ENCODE results near the gene MCOLN3.
"Not testable (repeated sequence)": the region's sequence is repeated elsewhere in the genome, so short reads cannot be mapped to it uniquely, and the experiment has no call there.

The MCOLN3 gene

GRCh38 chr1:84991097-84991920 is 57.0 kb downstream of the MCOLN3 start:
- DNase-seq (ENCODE audit: low spot score): no peak

GRCh38 chr1:84988588-84988987 is 59.7 kb downstream of the MCOLN3 start:
- DNase-seq (ENCODE audit: low spot score): no peak

GRCh38 chr1:84986561-84986960 is 61.7 kb downstream of the MCOLN3 start:
- DNase-seq (ENCODE audit: low spot score): not testable (repeated sequence)

GRCh38 chr1:84985365-84985764 is 62.9 kb downstream of the MCOLN3 start:
- DNase-seq (ENCODE audit: low spot score): no peak

- DNase-seq (ENCODE audit: low spot score): no peak
Measured at GRCh38 chr1:84982395-84982794, 65.9 kb downstream of the MCOLN3 start.

- DNase-seq (ENCODE audit: low spot score): no peak
Measured at GRCh38 chr1:84975035-84975434, 73.3 kb downstream of the MCOLN3 start.

GRCh38 chr1:84973498-84974334 is 74.6 kb downstream of the MCOLN3 start:
- DNase-seq (ENCODE audit: low spot score): no peak

- no peak for DNase-seq (ENCODE audit: low spot score)
Measured at GRCh38 chr1:84972377-84972987, 75.8 kb downstream of the MCOLN3 start.

GRCh38 chr1:84971957-84972356 is 76.3 kb downstream of the MCOLN3 start:
- no peak for DNase-seq (ENCODE audit: low spot score)

GRCh38 chr1:84969489-84970250 is 78.6 kb downstream of the MCOLN3 start:
- DNase-seq (ENCODE audit: low spot score): no peak

GRCh38 chr1:84968865-84969264 is 79.4 kb downstream of the MCOLN3 start:
- DNase-seq (ENCODE audit: low spot score): no peak

GRCh38 chr1:84968101-84968500 is 80.2 kb downstream of the MCOLN3 start:
- no peak for DNase-seq (ENCODE audit: low spot score)
